ENCODE results near the gene DPYSL5.

DPYSL5 gene

DNA sequence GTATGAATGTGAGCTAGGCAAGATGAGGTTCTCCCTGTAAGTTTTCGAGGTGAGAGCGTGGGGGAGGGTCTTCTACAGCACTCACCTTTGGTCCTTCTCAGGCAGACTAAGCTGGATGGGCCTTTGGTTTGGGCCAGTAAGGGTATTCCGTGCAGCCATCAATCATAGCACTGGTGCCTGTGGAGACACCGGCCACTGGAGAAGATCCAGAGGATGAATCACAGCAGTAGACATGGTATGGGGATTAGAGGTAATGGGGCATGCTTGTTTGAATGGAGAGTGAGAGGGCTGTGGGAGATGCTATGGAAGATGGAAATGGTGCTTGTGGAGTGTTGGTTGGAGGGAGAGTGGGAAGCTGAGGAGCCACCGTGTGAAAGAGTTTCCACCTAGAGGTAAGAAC, 138.6 kb downstream of the DPYSL5 start:
- no peak for DNase-seq (ENCODE audit: extremely low read depth in 1 of 2, low read depth in 1 of 2)

DNA sequence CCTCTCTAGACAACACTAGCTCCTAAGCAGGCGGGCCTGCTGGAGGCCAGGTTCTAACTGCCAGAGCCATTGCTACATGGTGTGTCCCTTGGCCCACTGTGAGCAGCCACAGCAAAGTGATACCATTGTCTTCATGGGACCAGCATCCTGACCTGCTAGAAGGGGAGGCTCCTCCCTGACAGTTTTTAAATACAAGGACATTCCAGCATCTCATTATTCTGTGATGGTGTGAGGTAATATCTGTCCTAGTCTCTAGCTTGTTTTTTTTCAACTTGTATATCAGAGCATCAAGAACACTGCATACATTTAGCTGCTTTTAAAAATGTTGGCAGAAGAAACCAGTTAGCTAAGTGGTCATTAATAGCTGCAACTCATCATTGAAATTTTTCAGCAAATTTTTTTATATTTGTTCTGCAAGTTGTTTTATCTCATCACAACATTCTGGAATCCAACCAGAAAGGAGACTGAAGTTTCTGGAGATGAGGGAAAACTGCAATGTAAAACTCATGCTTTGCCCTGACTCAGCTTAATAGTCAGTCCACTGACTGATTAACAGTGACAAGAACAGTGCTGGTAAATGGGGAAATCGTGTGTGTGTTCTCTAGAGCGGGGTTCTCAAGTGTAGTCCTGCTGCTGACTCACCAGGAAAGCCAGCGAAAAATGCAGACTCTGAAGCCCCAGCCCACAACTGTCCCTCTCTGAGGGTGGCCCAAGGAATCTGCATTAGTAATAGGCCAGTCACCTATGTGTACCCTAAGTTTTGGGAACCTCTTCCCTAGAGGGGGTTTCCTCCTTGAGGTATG, 140.3 kb downstream of the DPYSL5 start:
- DNase-seq (ENCODE audit: extremely low read depth in 1 of 2, low read depth in 1 of 2): no peak

DNA sequence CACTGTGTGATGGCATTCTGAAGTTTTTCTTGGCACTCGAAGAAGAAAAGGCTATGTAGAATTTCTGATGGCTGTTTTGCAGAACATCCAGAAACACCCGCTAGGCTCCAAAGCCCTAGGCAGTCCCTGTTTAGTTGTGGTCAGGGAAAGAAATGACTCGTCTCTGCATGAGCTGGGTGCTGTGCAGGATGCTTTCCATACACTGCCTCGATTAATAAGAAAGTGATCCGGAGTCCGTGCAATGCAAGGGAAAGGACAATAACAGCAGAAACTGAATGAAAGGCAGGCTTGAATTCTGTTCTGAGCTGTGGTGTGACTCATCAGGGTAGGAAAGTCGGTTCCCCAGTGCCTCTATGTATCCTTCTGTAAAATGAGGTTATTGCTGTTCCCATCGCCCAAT, 141.2 kb downstream of the DPYSL5 start:
- no peak for DNase-seq (ENCODE audit: extremely low read depth in 1 of 2, low read depth in 1 of 2)

DNA sequence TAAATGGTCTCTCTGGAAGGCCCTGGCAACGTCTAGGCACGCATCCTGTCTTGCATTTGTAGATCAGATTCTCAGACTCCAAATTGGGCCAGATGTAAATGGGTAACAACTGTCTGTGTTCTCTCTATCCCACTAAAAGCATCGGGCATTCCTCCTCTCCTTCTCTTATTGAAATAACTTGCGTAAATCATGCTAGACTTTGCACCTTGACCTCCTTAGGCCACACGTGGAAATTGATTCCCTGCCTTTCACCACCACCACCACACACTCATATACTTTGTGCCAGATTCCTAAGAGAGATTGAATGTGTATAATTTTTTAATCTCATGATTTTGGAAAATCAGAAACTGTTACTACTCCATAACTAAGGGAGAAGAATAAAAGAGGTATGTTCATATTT, 143.8 kb downstream of the DPYSL5 start:
- DNase-seq (ENCODE audit: extremely low read depth in 1 of 2, low read depth in 1 of 2): no peak

DNA sequence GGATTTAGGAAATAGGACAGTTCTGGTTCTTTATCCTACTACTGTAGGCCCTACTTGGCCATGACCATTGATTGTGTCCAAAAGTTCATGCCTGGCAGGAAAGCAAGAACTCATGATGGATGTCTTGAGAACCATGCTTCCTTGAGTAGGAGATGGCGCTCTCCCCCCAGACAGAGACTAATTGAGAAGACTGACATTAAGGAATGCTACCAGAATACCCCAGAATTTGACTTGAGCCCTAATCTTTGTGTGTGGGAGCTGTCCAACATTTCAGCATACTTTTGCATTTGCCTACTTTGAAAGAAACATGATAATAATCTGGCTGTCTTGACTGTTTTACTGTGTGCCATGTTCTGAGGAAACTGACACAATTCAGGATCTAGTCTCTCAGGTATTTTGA, 145.8 kb downstream of the DPYSL5 start:
- no peak for DNase-seq (ENCODE audit: extremely low read depth in 1 of 2, low read depth in 1 of 2)

DNA sequence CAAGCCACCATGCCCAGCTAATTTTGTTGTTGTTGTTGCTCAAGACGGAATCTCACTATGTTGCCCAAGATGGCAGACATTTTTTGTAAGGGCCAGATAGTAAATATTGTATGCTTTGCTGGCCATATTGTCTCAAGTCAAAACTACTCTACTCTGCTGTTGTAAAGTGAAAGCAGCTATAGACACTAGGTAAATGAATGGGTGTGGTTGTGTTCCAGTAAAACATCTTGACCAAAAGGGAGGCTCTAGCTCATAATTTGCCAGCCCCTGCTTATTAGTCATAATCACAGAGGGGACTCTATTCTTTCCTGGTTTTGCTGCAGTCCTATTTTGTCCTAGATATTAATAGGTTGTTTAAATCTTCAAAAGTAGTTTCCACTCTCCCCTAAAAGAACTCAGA, 147.1 kb downstream of the DPYSL5 start:
- no peak for DNase-seq (ENCODE audit: extremely low read depth in 1 of 2, low read depth in 1 of 2)

DNA sequence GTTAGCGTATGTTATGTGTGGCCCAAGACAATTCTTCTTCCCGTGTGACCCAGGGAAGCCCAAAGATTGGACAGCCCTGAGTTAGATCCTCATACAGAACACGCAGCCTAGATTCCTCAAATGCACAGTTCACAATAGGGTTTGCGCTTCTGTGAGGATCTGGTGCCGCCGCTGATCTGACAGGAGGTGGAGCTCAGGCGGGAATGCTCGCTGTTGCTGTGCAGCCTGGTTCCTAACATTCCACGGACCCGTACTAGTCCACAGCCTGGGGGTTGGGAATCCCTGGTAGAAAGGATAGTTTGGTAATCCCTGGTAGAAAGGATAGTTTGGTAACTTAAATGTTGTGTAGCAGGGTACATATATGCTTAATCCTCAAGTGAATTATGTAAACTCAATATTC, 149.5 kb downstream of the DPYSL5 start:
- no peak for DNase-seq (ENCODE audit: extremely low read depth in 1 of 2, low read depth in 1 of 2)

DNA sequence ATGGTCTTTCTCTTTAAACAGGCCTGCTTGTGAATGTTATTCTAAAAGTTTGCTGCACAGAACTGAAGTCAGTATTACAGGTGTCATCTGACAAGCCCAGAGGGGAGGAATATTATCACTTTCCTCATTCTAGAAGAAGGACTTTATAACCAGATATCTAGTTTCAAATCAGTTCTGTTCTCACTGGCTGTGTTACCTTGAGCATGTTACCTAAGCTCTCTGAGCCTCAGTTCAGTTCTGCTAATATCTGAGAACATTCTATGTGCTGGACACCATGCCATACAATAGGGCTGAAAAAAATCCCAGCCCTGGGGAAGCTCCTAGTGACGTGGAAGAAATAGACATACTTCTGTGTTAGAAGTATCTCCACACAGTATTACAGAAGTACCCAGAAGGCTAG, 150.4 kb downstream of the DPYSL5 start:
- DNase-seq (ENCODE audit: extremely low read depth in 1 of 2, low read depth in 1 of 2): no peak

Measured in stimulated activated CD8-positive, alpha-beta memory T cell treated with anti-CD3 and anti-CD28 coated beads, Interleukin-7, amount 100 ng/mL, for 48 hours (primary cell).